ENCODE results near the gene TIMP2.

DNA sequence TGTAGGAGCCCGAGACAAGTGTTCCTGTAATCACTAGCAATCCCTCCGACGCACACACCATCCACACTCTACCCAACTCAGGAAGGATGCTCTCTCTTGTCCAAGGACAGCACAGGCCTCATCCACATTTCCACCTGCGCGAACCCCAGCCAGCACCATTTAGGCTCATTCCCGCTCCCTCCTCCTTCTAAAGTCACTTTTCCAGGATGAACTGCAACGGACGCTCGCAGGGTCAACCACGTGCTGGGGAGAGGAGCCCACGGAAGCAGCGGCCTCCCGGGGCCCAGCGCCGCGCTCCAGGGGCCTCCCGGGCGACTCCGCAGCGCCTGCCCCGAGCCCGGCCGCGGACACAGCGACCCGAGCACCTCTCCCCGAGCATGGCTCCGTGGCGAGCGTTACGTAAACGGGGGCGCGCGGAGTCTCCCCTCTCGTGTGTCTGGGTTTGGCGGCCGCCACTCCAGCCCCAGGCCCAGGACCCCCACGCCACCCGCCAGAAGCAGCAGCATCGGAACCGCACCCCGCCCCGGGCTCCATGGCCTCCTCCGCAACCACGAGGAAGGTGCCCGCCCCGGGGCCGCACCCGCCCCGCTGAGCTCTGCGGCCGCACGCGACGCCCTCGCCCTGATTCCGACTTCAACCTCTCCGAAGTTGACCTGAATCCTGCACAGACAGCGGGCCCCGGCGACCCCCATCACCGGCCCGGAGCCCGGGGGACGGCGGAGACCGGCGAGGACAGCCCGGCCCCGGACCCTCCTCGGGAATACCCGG is 85.2 kb downstream of the TIMP2 start:
- TF ChIP-seq EZH2phosphoT487 (IDR thresholded peaks at IDR 0.05; ENCODE audit: unreplicated experiment) = no peak
- TF ChIP-seq POLR2AphosphoS5 (IDR thresholded peaks at IDR 0.05; ENCODE audit: low read depth) = no peak
- no peak for TF ChIP-seq JUNB (IDR thresholded peaks at IDR 0.05; ENCODE audit: unreplicated experiment)
- no peak for TF ChIP-seq EZH2 (IDR thresholded peaks at IDR 0.05; ENCODE audit: low read depth, unreplicated experiment)
- TF ChIP-seq CTCF (conservative IDR thresholded peaks at IDR 0.05; ENCODE audit: low read depth in 2 of 2) = no peak
- no peak for TF ChIP-seq REST (IDR thresholded peaks at IDR 0.05; ENCODE audit: unreplicated experiment)
- TF ChIP-seq ZNF114 (CRISPR knock-in tag; IDR thresholded peaks at IDR 0.05) = no peak
- TF ChIP-seq STAT1 (IDR thresholded peaks at IDR 0.05; ENCODE audit: unreplicated experiment) = no peak
- no peak for TF ChIP-seq ZNF462 (CRISPR knock-in tag; IDR thresholded peaks at IDR 0.05)
- no peak for TF ChIP-seq ETS1 (IDR thresholded peaks at IDR 0.05)
- TF ChIP-seq NANOG (IDR thresholded peaks at IDR 0.05; ENCODE audit: borderline replicate concordance) = no peak
- no peak for TF ChIP-seq CREB1 (CRISPR knock-in tag; IDR thresholded peaks at IDR 0.05; ENCODE audit: low read depth)

All from GM23338 (cell line).